ENCODE results near the gene BAZ2A.

DNA sequence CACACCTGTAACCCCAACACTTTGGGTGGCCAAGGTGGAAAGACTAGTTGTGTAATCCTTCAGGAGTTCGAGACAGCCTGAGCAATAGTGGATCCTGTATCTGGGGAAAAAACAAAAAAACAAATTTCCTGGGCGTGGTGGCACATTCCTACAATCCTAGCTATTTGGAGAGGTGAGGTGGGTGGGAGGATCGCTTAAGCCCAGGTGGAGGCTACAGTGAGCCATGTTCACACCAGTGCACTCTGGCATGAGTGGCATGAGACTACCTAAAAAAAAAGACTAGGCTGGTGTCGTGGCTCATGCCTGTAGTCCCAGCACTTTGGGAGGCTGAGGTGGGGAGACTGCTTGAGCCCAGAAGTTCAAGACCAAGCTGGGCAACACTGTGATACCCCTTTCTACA, 40.7 kb upstream of the BAZ2A start:
- TF ChIP-seq, protein P1, sequence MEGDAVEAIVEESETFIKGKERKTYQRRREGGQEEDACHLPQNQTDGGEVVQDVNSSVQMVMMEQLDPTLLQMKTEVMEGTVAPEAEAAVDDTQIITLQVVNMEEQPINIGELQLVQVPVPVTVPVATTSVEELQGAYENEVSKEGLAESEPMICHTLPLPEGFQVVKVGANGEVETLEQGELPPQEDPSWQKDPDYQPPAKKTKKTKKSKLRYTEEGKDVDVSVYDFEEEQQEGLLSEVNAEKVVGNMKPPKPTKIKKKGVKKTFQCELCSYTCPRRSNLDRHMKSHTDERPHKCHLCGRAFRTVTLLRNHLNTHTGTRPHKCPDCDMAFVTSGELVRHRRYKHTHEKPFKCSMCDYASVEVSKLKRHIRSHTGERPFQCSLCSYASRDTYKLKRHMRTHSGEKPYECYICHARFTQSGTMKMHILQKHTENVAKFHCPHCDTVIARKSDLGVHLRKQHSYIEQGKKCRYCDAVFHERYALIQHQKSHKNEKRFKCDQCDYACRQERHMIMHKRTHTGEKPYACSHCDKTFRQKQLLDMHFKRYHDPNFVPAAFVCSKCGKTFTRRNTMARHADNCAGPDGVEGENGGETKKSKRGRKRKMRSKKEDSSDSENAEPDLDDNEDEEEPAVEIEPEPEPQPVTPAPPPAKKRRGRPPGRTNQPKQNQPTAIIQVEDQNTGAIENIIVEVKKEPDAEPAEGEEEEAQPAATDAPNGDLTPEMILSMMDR (IDR thresholded peaks at IDR 0.05), result no peak
- TF ChIP-seq POLR2AphosphoS5 (IDR thresholded peaks at IDR 0.05; ENCODE audit: low read depth, low read length), result no peak
- TF ChIP-seq, protein P2, sequence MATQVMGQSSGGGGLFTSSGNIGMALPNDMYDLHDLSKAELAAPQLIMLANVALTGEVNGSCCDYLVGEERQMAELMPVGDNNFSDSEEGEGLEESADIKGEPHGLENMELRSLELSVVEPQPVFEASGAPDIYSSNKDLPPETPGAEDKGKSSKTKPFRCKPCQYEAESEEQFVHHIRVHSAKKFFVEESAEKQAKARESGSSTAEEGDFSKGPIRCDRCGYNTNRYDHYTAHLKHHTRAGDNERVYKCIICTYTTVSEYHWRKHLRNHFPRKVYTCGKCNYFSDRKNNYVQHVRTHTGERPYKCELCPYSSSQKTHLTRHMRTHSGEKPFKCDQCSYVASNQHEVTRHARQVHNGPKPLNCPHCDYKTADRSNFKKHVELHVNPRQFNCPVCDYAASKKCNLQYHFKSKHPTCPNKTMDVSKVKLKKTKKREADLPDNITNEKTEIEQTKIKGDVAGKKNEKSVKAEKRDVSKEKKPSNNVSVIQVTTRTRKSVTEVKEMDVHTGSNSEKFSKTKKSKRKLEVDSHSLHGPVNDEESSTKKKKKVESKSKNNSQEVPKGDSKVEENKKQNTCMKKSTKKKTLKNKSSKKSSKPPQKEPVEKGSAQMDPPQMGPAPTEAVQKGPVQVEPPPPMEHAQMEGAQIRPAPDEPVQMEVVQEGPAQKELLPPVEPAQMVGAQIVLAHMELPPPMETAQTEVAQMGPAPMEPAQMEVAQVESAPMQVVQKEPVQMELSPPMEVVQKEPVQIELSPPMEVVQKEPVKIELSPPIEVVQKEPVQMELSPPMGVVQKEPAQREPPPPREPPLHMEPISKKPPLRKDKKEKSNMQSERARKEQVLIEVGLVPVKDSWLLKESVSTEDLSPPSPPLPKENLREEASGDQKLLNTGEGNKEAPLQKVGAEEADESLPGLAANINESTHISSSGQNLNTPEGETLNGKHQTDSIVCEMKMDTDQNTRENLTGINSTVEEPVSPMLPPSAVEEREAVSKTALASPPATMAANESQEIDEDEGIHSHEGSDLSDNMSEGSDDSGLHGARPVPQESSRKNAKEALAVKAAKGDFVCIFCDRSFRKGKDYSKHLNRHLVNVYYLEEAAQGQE (IDR thresholded peaks at IDR 0.05; ENCODE audit: insufficient read depth in 1 of 2, low read depth in 2 of 2, low read length in 1 of 2), result no peak
- no peak for TF ChIP-seq SIN3A (IDR thresholded peaks at IDR 0.05; ENCODE audit: borderline replicate concordance, insufficient read depth, low read depth, low read length)

Data from Panc1 (cell line).